H1 (cell line): ENCODE results near the gene ATP1A3. TPM values are rescaled to one million over a fixed set of nuclear protein-coding genes. Genes with fewer than 3 reads are reported as not detected.

Experiments used
- CTCF ChIA-PET: fragments of 300-600 bp; sonication (Branson Sonifier 250); formaldehyde crosslinking; loops from one replicate; lab custom pipeline; 2021; ENCODE audit not compliant: partially characterized antibody; lab: Charles Lee
- POLR2A ChIA-PET: fragments of 300-600 bp; sonication (Branson Sonifier 250); formaldehyde crosslinking; loops from one replicate; lab custom pipeline; 2021; ENCODE audit warnings: inconsistent platforms; ENCODE audit not compliant: partially characterized antibody; lab: Charles Lee
- DNase-seq, 2 experiments: peaks; one replicate each; pipeline versions ENCODE4 v3.0.0 to v3.0.0-alpha.2; 2010 to 2022; ENCODE audit warnings: low spot score in 2 of 2, low read depth in 1 of 2, mixed read lengths in 1 of 2
- FAIRE-seq: peaks from 2 replicates; lab custom pipeline; 2011; peaks lifted over from hg19 to GRCh38; lab: Jason Lieb, UNC
- H2AFZ ChIP-seq: 2 replicates; pipeline ENCODE4 v1.8.1; 2012; ENCODE audit warnings: low read length, inconsistent platforms
- H2AK5ac ChIP-seq: 2 replicates; pipeline ENCODE4 v1.6.1; 2013; ENCODE audit warnings: low read depth, low read length
- H2BK120ac ChIP-seq: replicated peaks from 2 replicates; pipeline ENCODE3; 2013; ENCODE audit warnings: low read depth, low read length, inconsistent platforms
- H2BK12ac ChIP-seq: 2 replicates; pipeline ENCODE4 v1.6.1; 2013; ENCODE audit warnings: low read depth, low read length
- H2BK15ac ChIP-seq: 2 replicates; pipeline ENCODE4 v1.6.1; 2013; ENCODE audit warnings: low read length
- H2BK20ac ChIP-seq: 2 replicates; pipeline ENCODE4 v1.6.1; 2013; ENCODE audit warnings: low read length
- H2BK5ac ChIP-seq: 2 replicates; pipeline ENCODE4 v1.6.1; 2013; ENCODE audit warnings: low read depth, low read length
- H3K14ac ChIP-seq: 2 replicates; pipeline ENCODE4 v1.6.1; 2013; ENCODE audit warnings: inconsistent platforms; ENCODE audit not compliant: insufficient read length
- H3K18ac ChIP-seq: 2 replicates; pipeline ENCODE4 v1.6.1; 2013; ENCODE audit warnings: low read length; ENCODE audit errors: extremely low read depth
- H3K23ac ChIP-seq: 2 replicates; pipeline ENCODE4 v1.6.1; 2013; ENCODE audit warnings: inconsistent platforms; ENCODE audit not compliant: insufficient read length
- H3K23me2 ChIP-seq: 2 replicates; pipeline ENCODE4 v1.6.1; 2013; ENCODE audit warnings: low read depth, low read length
- H3K27ac ChIP-seq: 2 replicates; pipeline ENCODE4 v1.6.1; 2011; ENCODE audit warnings: low read depth, low read length, inconsistent platforms
- H3K27me3 ChIP-seq, 4 experiments: replicated peaks in 1 of 4; 1 replicate in 1 of 4; 2 replicates in 3 of 4; pipeline versions ENCODE4 v1.6.1 to v1.8.1; 2011 to 2013; ENCODE audit warnings: low read length in 3 of 4, mild to moderate bottlenecking in 3 of 4, inconsistent platforms in 2 of 4, mixed read lengths in 2 of 4, moderate library complexity in 1 of 4; ENCODE audit not compliant: control insufficient read depth in 3 of 4, insufficient read depth in 3 of 4; ENCODE audit errors: extremely low read depth in 1 of 4
- H3K36me3 ChIP-seq, 4 experiments: 2 replicates each; pipeline versions ENCODE4 v1.6.1 to v1.8.1; 2011 to 2013; ENCODE audit warnings: mild to moderate bottlenecking in 4 of 4, low read length in 3 of 4, moderate library complexity in 2 of 4, control low read depth in 1 of 4, inconsistent platforms in 1 of 4; ENCODE audit not compliant: insufficient read depth in 4 of 4, control insufficient read depth in 2 of 4
- H3K4ac ChIP-seq: replicated peaks from 2 replicates; pipeline ENCODE3; 2013; ENCODE audit warnings: low read length, low read depth, mixed read lengths, inconsistent platforms; ENCODE audit not compliant: insufficient read length
- H3K4me1 ChIP-seq, 4 experiments: replicated peaks in 1 of 4; 1 replicate in 1 of 4; 2 replicates in 3 of 4; pipeline versions ENCODE4 v1.6.1 to v1.8.1; 2011 to 2013; ENCODE audit warnings: low read length in 3 of 4, inconsistent platforms in 2 of 4, mixed read lengths in 1 of 4; ENCODE audit not compliant: insufficient read depth in 4 of 4, control insufficient read depth in 3 of 4
- H3K4me2 ChIP-seq, 2 experiments: 2 replicates each; pipeline versions ENCODE4 v1.6.1 to v1.8.1; 2011 to 2013; ENCODE audit warnings: low read depth in 2 of 2, low read length in 2 of 2, control low read depth in 1 of 2, inconsistent platforms in 1 of 2, mild to moderate bottlenecking in 1 of 2; ENCODE audit not compliant: insufficient read depth in 1 of 2
- H3K4me3 ChIP-seq, 4 experiments: fragments of 200-600, 300-600 bp in 1 of 4; sonication (generic), shearing (Covaris generic), sonication (Bioruptor Twin) in 1 of 4; 2 replicates each; pipeline versions ENCODE4 v1.5.1 to v1.8.1; 2011 to 2016; ENCODE audit warnings: low read length in 4 of 4, low read depth in 3 of 4, control low read depth in 2 of 4, inconsistent platforms in 2 of 4, mild to moderate bottlenecking in 2 of 4, mixed read lengths in 1 of 4, moderate library complexity in 1 of 4; ENCODE audit not compliant: insufficient read depth in 2 of 4; ENCODE audit errors: extremely low read depth in 1 of 4
- H3K56ac ChIP-seq: replicated peaks from 2 replicates; pipeline ENCODE3; 2013; ENCODE audit warnings: low read depth, mild to moderate bottlenecking, mixed read lengths, low read length, inconsistent platforms; ENCODE audit not compliant: insufficient read length
- H3K79me1 ChIP-seq: 2 replicates; pipeline ENCODE4 v1.6.1; 2013; ENCODE audit warnings: low read depth, low read length, control low read depth
- H3K79me2 ChIP-seq, 2 experiments: 2 replicates each; pipeline versions ENCODE4 v1.6.1 to v1.8.1; 2012 to 2013; ENCODE audit warnings: low read length in 2 of 2, mild to moderate bottlenecking in 2 of 2, inconsistent platforms in 1 of 2; ENCODE audit not compliant: insufficient read depth in 2 of 2, control insufficient read depth in 1 of 2
- H3K9ac ChIP-seq, 4 experiments: replicated peaks in 1 of 4; 1 replicate in 1 of 4; 2 replicates in 3 of 4; pipeline versions ENCODE4 v1.6.1 to v1.8.1; 2011 to 2013; ENCODE audit warnings: low read depth in 3 of 4, low read length in 3 of 4, control low read depth in 2 of 4, mild to moderate bottlenecking in 2 of 4, moderate library complexity in 2 of 4, inconsistent platforms in 1 of 4; ENCODE audit errors: extremely low read depth in 1 of 4
- H3K9me3 ChIP-seq, 2 experiments: 2 replicates each; pipeline versions ENCODE4 v1.6.1 to v1.8.1; 2012 to 2013; ENCODE audit warnings: mild to moderate bottlenecking in 2 of 2, moderate library complexity in 2 of 2, control low read depth in 1 of 2, inconsistent platforms in 1 of 2, low read depth in 1 of 2, low read length in 1 of 2, mixed read lengths in 1 of 2; ENCODE audit not compliant: insufficient read depth in 2 of 2
- H4K20me1 ChIP-seq, 2 experiments: replicated peaks in 1 of 2; 2 replicates each; pipeline versions ENCODE3 to v1.8.1; 2011 to 2013; ENCODE audit warnings: inconsistent platforms in 2 of 2, low read length in 2 of 2, mild to moderate bottlenecking in 1 of 2; ENCODE audit not compliant: insufficient read depth in 2 of 2, control insufficient read depth in 1 of 2
- H4K5ac ChIP-seq: 2 replicates; pipeline ENCODE4 v1.6.1; 2013; ENCODE audit warnings: low read length, low read depth, mixed read lengths, inconsistent platforms; ENCODE audit not compliant: insufficient read length
- H4K8ac ChIP-seq: 2 replicates; pipeline ENCODE4 v1.8.0; 2013; ENCODE audit warnings: mild to moderate bottlenecking, moderate library complexity, low read length, inconsistent platforms; ENCODE audit not compliant: insufficient read depth; ENCODE audit errors: extremely low read depth
- H4K91ac ChIP-seq: replicated peaks from 2 replicates; pipeline ENCODE3; 2013; ENCODE audit warnings: low read length, mixed read lengths, inconsistent platforms; ENCODE audit not compliant: insufficient read length
- BACH1 ChIP-seq: IDR thresholded peaks from 2 replicates; pipeline ENCODE4 v1.6.1; 2012; ENCODE audit warnings: low read length, improper control_type of control experiment
- EGR1 ChIP-seq: IDR thresholded peaks from 2 replicates; pipeline ENCODE4 v1.6.1; 2011; ENCODE audit warnings: low read depth, low read length, borderline replicate concordance
- HDAC2 ChIP-seq, 2 experiments: fragments of 300-600 bp in 1 of 2; sonication (generic) in 1 of 2; IDR thresholded peaks; 2 replicates each; pipeline ENCODE4 v1.6.1; 2011 to 2012; ENCODE audit warnings: low read depth in 2 of 2, low read length in 2 of 2, mild to moderate bottlenecking in 2 of 2, moderate library complexity in 2 of 2, borderline replicate concordance in 1 of 2, inconsistent platforms in 1 of 2
- HDAC6 ChIP-seq: IDR thresholded peaks from one replicate; pipeline ENCODE4 v1.7.1; 2012; ENCODE audit warnings: low read depth, mild to moderate bottlenecking, inconsistent platforms, low read length, moderate library complexity
- NRF1 ChIP-seq: IDR thresholded peaks from 2 replicates; pipeline ENCODE4 v1.6.1; 2011; ENCODE audit warnings: mild to moderate bottlenecking, low read depth, low read length, improper control_type of control experiment
- RAD21 ChIP-seq, 2 experiments: IDR thresholded peaks in 1 of 2; conservative IDR thresholded peaks in 1 of 2; 2 replicates each; pipeline ENCODE4 v1.6.1; 2011; ENCODE audit warnings: low read depth in 2 of 2, low read length in 2 of 2, improper control_type of control experiment in 1 of 2, inconsistent platforms in 1 of 2, mild to moderate bottlenecking in 1 of 2, moderate library complexity in 1 of 2
- RBBP5 ChIP-seq: IDR thresholded peaks from 2 replicates; pipeline ENCODE4 v1.7.1; 2012; ENCODE audit warnings: low read depth, mild to moderate bottlenecking, inconsistent platforms, low read length, moderate library complexity, borderline replicate concordance
- SP2 ChIP-seq: IDR thresholded peaks from 2 replicates; pipeline ENCODE4 v1.6.1; 2012; ENCODE audit warnings: mild to moderate bottlenecking, low read length, inconsistent platforms
- ZNF274 ChIP-seq: IDR thresholded peaks from 2 replicates; pipeline ENCODE4 v1.7.0; 2012; ENCODE audit warnings: low read length, borderline replicate concordance; ENCODE audit errors: extremely low read depth
- WGBS, 2 experiments: shearing (Covaris generic) in 1 of 2; methylation state at CpG; one replicate each; pipeline versions ENCODE4 v1.1.6 to v1.1.7; 2013 to 2015; ENCODE audit warnings: low lambda C conversion rate in 2 of 2, mixed read lengths in 2 of 2, inconsistent platforms in 1 of 2, low coverage in 1 of 2, missing lambda C conversion rate in 1 of 2; ENCODE audit not compliant: insufficient replicate concordance in 2 of 2, insufficient coverage in 1 of 2, insufficient read length in 1 of 2; ENCODE audit errors: extremely low coverage in 1 of 2, missing lambda C conversion rate in 1 of 2; 5-methylcytosine and 5-hydroxymethylcytosine counted together
- polyA plus RNA-seq, 7 experiments: library from polyadenylated mRNA; depleted of rRNA in 3 of 7; stranded (reverse) in 5 of 7; unstranded in 2 of 7; fragments of >200 nt in 5 of 7; fragments of 200-250 nt in 2 of 7; gene quantifications; 1 replicate in 5 of 7; 2 replicates in 1 of 7; 4 replicates in 1 of 7; pipeline versions ENCODE4 v1.2.1 to v1.2.3, GENCODE V29; 2011 to 2013; ENCODE audit warnings: missing spikeins in 2 of 7, mixed read lengths in 2 of 7
- total RNA-seq: library from RNA; stranded (reverse); fragmentation: NEBNext Ultra II Directional; extraction: Animal tissue kit (Norgen Biotek cat#: 25700); gene quantifications from 2 replicates; pipeline ENCODE4 v1.2.1, GENCODE V29; 2021
- TF ChIP-seq, protein P1 (sequence below): IDR thresholded peaks from 2 replicates; pipeline ENCODE4 v1.6.1; 2012; ENCODE audit warnings: inconsistent platforms
- TF ChIP-seq, protein P2 (sequence below): IDR thresholded peaks from 2 replicates; pipeline ENCODE4 v1.6.1; 2012; ENCODE audit warnings: inconsistent platforms

ATP1A3 gene
- total and polyA plus RNA-seq, 2 of the 8 experiments (the other 6 are each of a cell fraction or from before 2014, with no cell fraction given), result 11.1 to 41.2 TPM

DNA sequence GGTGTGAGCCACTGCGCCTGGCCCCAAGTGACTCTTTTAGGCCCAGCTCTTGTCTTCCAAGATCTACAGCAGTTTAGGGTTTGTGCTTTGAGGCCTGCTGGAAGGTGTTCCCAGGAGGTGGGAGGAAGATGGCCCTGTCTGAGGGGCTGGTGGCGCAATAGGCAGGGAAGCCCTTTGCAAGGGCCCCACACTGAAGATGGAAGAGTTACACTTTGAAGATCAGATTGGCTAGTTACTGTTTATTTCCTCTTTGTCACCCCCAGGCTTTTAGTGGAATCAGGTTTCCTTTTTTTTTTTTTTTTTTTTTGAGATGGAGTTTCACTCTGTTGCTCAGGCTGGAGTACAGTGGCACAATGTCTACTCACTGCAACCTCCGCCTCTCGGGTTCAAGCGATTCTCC lies 33.1 kb downstream of the ATP1A3 start:
- no peak for FAIRE-seq
- H3K79me2 ChIP-seq, result no peaks in the 10 kb centered on the region
- no peaks in the 10 kb centered on the region for H3K27me3 ChIP-seq
- no peak overlapping the region for H4K5ac ChIP-seq
- H3K4me2 ChIP-seq, result no peak overlapping the region
- no peak overlapping the region for H2AK5ac ChIP-seq
- ChIA-PET POLR2A (interaction anchor here (1.2 to 1.9 kb wide), 2 partner anchors 24 to 101 kb away, joined by 4 read pairs; partner anchors contain the start of gene RPS19), CTCF (no interaction called here)
- no peak overlapping the region for H3K4me3 ChIP-seq
- no peak overlapping the region for H2BK120ac ChIP-seq
- H2AFZ ChIP-seq, result no peak overlapping the region
- no peak overlapping the region for H3K9ac ChIP-seq
- H4K91ac ChIP-seq, result no peak overlapping the region
- WGBS, 2 experiments, result 84% methylated on average over 5 of the region's 5 CpGs; no CpG with 5 or more reads in 1 of the 2 experiments
- no peak overlapping the region for H2BK20ac ChIP-seq
- peaks cover 0 to 5% (median 0%) of the 10 kb centered on the region in 4 experiments; a peak in 3 of 8 replicates for H3K36me3 ChIP-seq
- H3K79me1 ChIP-seq, result no peaks in the 10 kb centered on the region
- H2BK5ac ChIP-seq, result no peak overlapping the region
- peaks cover 2% of the 10 kb centered on the region; the same call in 1 of the 2 replicates for H3K23me2 ChIP-seq
- H4K8ac ChIP-seq, result no peak overlapping the region
- H3K9me3 ChIP-seq, result no peaks in the 10 kb centered on the region
- DNase-seq, result no peak
- H2BK15ac ChIP-seq, result no peak overlapping the region
- H3K18ac ChIP-seq, result no peak overlapping the region
- no peak overlapping the region for H3K27ac ChIP-seq
- H4K20me1 ChIP-seq, result no peaks in the 10 kb centered on the region
- no peak overlapping the region for H3K4ac ChIP-seq
- H3K23ac ChIP-seq, result no peak overlapping the region
- H3K14ac ChIP-seq, result no peak overlapping the region
- no peak overlapping the region for H3K56ac ChIP-seq
- H2BK12ac ChIP-seq, result no peak overlapping the region
- peaks cover 3 to 10% (median 6%) of the 10 kb centered on the region in 4 experiments for H3K4me1 ChIP-seq
- TF ChIP-seq EGR1, result no peak
- TF ChIP-seq, protein P1, sequence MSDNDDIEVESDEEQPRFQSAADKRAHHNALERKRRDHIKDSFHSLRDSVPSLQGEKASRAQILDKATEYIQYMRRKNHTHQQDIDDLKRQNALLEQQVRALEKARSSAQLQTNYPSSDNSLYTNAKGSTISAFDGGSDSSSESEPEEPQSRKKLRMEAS, result no peak
- TF ChIP-seq, protein P2, sequence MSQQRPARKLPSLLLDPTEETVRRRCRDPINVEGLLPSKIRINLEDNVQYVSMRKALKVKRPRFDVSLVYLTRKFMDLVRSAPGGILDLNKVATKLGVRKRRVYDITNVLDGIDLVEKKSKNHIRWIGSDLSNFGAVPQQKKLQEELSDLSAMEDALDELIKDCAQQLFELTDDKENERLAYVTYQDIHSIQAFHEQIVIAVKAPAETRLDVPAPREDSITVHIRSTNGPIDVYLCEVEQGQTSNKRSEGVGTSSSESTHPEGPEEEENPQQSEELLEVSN, result no peak
- TF ChIP-seq RAD21 (IDR thresholded peaks at IDR 0.05 in 1 of 2, conservative IDR thresholded peaks at IDR 0.05 in 1 of 2; ENCODE audit: low read depth in 2 of 2, low read length in 2 of 2), result no peak
- TF ChIP-seq ZNF274, result no peak
- TF ChIP-seq HDAC2 (IDR thresholded peaks at IDR 0.05; ENCODE audit: borderline replicate concordance in 1 of 2, low read depth in 2 of 2, low read length in 2 of 2), result no peak
- TF ChIP-seq SP2, result no peak
- TF ChIP-seq RBBP5, result no peak
- TF ChIP-seq BACH1, result no peak
- TF ChIP-seq NRF1, result no peak
- TF ChIP-seq HDAC6, result no peak
